Ureter (tissue), 1 donor: ENCODE data around the gene ATP8B1. TPM values are rescaled to one million over a fixed set of nuclear protein-coding genes. Genes with fewer than 3 reads are reported as not detected.
A peak's percentile ranks its signal among the peaks of the same experiment; 100 is the strongest.

Source experiments
- DNase-seq: peaks from one replicate; pipeline ENCODE4 v3.0.0-alpha.2; 2020; ENCODE audit warnings: low spot score
- total RNA-seq: library from RNA; stranded (reverse); gene quantifications from one replicate; pipeline ENCODE4 v1.2.4, GENCODE V29; 2023
- donor health status: DM: yes; HTN: yes; CAD: no.

ATP8B1 gene
- total RNA-seq, 1 donor from 2014 or later = 171 TPM

- DNase-seq = peak; percentile 56
These were observed 83.7 kb downstream of the ATP8B1 start for GRCh38 chr18:57719211-57719935.

- DNase-seq = no peak
These were observed 86.6 kb downstream of the ATP8B1 start for GRCh38 chr18:57716549-57716948.

- no peak for DNase-seq
These were observed 87.4 kb downstream of the ATP8B1 start for GRCh38 chr18:57715671-57716070.

DNA sequence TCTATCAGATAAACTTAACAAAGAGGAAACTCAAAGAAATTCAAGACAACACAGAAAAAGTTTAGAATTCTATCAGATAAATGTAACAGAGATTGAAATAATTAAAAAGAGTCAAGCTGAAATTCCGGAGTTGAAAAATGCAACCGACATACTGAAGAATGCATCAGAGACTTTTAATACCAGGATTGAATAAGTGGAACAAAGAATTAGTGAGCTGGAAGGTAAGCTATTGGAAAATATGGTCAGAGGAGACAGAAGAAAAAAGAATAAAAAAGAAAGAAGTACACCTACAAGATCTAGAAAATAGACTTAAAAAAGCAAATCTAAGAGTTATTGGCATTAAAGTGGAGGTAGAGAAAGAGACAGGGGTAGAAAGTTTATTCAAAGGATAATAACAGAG is 88.0 kb downstream of the ATP8B1 start:
- DNase-seq = no peak

- DNase-seq = no peak
These were observed 92.9 kb downstream of the ATP8B1 start for GRCh38 chr18:57710226-57710625.

DNA sequence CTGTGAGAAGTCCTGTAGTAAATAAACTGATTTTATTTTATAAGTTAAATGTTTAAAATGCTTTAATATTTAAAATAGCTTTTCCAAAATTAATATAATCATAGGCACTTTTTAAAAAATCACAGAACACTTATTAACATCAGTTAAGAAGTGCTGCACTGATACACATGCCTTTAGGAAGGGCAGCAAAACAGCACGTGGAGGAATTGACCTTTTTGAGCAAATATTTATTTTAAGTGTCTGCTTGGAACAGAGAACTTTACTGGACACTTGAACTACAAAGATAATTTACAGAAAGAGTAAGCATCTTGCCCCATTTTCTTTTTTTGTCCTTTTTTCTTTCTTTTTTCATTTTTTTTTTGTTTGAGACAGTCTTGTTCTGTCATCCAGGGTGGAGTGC is 93.8 kb downstream of the ATP8B1 start:
- no peak for DNase-seq

DNA sequence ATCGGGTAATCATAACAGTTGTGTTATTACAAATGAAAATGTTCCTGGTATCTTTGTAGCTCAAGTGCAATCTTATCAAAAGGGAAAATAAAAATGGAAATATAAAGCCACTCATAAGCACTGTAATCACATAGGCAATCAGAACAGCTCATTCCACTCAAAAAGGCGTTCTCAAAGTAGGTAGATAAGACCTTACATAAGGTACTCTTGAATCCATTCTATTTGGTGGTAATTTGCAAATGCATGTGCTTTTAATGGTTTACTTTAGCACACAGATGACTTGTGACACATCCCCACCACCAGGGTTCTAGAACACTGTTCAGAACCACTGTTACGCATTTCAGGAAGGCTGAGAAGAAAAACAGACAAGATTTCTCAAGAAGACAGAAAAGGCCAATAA is 94.8 kb downstream of the ATP8B1 start:
- DNase-seq = no peak

- no peak for DNase-seq
These were observed 97.1 kb downstream of the ATP8B1 start for GRCh38 chr18:57705832-57706595.

GRCh38 chr18:57705011-57705410 is 98.1 kb downstream of the ATP8B1 start:
- no peak for DNase-seq

- no peak for DNase-seq
These were observed 104.4 kb downstream of the ATP8B1 start for GRCh38 chr18:57698571-57699276.

DNA sequence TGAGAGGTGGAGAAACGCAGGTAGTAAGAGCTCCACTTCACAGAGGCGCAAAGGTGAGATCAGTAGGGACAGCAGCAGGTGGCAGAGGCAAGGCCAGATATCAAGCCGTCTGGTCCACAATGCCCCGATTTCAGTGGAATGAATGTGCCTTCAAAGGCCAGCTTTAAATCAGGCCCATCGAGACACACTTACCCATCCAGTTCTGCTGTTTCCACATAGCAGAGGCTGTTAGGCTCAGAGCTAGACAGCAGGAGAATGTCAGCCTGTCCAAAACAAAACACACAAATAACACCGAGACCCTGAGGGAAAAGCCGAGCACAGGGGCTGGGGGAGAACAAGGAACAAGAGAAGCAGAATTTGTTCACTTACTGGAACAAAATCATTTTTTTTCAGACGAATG is 105.7 kb downstream of the ATP8B1 start:
- no peak for DNase-seq

DNA sequence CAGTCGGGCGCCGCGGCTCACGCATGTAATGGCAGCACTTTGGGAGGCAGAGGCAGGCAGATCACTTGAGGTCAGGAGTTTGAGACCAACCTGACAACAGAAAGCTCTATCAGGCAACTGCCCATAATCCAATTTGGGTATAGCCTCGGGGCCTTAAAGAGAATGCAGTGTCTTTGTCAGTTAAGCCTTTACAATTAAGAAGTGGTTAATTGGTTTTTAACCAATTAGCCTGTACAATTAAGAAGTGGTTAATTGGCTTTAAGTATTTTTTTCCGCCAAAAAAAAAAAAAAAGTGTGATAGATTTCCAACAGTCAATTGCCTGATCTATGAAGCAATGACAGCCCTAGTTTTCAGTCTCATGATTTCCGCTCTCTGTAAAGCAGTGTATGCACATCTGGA is 106.8 kb downstream of the ATP8B1 start:
- no peak for DNase-seq

GRCh38 chr18:57691363-57691762 is 111.8 kb downstream of the ATP8B1 start:
- no peak for DNase-seq

GRCh38 chr18:57687970-57688369 is 115.1 kb downstream of the ATP8B1 start:
- DNase-seq = no peak

DNA sequence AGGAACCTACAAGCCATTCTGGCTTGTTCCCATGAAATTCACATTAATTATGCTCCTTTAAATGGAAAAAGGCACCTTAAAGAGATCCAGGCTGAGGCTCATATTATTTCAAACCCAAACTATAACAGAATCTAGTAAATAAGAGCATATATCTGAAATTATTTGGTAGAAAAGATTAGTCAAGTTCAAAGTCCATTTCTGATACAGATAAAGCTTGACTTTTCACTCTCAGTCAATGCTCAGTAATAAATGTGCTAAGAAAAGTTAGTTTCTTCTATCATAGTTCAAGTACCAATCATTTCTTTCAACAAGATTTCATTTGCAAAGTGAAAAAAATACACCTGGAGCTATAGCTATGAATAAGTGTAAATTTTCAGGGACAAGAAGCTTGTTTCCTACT is 119.6 kb downstream of the ATP8B1 start:
- no peak for DNase-seq

DNA sequence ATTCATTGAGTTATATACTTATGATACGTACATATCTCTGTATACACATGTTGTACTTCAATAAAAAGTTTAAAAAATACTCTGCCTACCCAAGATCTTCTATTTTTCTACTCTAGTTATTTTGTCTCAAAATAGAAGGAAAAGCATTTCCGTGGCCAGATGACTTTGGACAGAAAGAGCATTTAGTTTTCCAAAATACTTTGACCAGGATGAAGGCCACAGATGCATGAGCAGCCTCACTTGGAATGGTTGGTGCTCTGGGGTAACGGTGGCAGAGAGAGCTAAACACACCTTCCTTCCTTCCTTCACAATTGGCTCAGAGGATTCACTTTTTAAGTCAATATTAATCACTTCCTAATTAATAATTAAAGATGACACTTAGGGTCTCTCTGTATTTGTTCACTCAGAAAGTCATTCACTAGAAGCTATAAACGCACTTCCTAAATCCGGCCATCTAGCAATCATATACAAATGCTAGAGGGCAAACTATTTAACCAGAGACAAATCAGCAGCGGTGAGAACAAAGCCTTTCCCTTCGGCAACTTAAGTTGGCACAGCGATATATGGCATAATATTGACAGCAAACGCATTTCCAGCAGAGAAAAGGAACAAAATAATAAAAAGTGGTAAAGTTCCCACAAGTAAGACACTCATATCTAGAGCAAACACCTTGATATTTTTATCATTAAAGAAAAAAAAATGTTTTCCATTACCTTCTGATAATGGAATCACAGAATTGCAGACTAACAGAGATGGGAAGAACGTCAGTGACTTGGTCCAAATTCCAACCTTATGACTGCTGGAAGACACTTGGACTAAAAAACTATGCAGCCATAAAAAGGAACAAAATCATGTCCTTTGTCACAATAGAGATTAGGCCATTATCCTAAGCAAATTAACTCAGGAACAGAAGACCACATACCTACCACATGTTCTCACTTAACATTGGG is 125.6 kb downstream of the ATP8B1 start:
- DNase-seq = no peak

DNA sequence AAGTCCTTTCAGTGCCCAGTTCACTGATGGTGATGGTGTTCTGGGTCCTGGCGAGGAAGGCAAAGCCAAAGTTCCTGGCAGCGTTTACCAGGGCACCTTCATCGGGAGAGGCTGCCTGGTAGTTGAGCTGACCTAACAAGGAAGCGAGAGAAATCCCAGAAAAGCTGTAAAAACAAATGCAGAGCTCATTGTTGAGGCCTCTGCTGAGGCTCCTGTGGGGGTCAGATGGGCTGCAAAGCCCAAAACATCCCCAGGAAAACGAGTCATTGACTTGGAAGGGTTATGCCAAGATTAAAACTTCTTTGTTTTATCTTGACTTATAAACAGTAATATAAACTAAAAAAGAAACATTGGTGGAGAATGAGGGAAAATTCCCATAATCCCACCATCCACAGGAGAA is 128.2 kb downstream of the ATP8B1 start:
- DNase-seq = no peak

DNA sequence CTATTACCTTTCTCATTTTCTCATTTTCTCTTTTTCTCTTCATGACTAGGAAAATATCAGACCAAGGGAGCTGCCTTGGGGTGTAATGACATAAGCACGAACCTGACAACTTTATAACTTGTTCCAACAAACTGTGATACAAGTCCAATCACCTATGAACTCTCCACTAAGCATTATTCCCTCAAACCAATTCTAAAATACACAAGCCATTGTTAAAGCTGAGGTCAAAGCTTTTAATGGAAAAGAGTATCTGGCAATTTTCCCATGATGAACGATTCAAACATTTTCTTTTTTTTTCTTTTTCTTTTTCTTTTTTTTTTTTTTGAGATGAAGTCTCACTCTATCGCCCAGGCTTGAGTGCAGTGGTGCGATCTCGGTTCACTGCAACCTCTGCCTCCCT is 133.1 kb downstream of the ATP8B1 start:
- DNase-seq = no peak

DNA sequence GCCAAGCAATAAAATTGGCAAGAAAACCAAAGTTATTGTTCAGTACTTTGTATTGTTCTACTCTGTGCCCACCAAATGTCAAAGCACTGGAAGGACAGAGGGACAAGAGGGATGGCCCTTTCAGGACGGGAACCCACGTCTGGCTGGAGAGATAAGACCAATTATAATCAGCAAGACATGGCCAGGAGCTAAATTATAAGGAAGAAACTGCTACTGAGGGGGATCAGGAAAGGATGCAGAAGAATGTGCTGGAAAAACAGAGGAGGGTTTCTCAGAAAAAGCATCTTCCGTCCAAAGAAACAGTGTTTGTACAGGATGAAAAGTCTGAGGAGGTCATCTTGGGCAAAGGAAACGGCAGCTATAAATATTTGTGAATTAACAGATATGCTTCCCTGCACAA is 135.1 kb downstream of the ATP8B1 start:
- no peak for DNase-seq

DNA sequence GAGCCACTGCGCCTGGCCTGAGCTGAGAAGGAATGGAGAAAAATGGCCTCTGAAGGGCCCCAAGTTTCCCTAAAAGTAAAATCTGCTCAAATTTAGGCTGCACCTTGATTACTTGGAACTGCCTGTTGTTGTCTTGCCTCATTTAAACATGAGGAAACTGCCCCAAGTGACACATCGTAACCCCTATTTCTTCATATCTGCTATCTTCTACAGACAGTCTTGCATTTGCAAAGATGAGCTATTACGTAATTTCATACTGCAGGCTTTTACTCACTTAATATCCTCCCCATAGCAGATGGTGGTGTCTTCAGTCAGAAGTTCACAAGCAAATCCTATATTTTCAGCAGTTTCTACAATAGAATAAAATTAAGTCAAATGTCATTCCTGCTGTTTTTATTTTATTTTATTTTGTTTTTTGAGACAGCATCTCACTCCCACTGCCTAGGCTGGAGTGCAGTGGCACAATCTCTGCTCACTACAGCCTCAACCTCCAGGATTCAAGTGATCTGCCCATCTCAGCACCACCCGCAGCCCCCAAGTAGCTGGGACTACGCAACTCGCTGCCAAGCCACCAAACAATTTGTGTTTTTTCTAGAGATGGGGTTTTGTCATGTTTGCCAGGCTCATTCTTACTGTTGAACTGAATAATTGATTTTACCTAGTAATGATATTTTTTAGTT is 136.2 kb downstream of the ATP8B1 start:
- no peak for DNase-seq

DNA sequence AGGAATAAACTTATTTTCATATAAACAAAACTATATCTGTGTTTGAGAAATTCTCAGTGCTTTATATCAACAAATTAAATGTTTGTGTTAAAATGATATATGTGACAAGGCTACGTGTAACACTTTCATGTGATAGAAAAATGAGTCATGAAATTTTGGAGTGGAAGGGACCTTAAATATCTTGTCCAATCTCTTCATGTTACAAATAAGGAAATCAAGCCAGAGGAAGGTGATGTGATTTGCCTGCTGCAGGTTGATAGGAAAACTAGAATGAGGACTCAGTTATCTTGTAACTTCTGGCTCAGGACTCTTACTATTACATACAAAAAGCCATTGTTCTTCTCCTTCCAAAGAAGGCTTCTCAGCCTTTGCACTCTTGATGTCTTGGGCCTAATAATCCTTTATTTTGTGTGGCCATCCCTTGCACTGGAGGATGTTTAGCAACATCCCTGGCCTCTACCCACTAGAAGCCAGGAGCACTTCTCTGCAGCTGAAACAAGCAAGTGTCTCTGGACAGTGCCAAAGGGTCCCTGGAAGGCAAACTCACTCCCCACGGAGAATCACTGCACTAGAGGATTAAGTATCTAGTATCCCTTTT is 138.4 kb downstream of the ATP8B1 start:
- no peak for DNase-seq
